Endodermal cell (in vitro differentiated cells): ENCODE data around the gene TEX14. TPM values are rescaled to one million over a fixed set of nuclear protein-coding genes. Genes with fewer than 3 reads are reported as not detected.

Source experiments
- DNase-seq: peaks from one replicate; pipeline ENCODE4 v3.0.0-alpha.2; 2017
- H3K27ac ChIP-seq: 2 replicates; pipeline ENCODE4 v1.5.1; 2013; ENCODE audit warnings: mild to moderate bottlenecking, low read depth, low read length, moderate library complexity
- H3K27me3 ChIP-seq: 2 replicates; pipeline ENCODE4 v1.6.1; 2013; ENCODE audit warnings: mild to moderate bottlenecking, low read length, moderate library complexity; ENCODE audit not compliant: insufficient read depth, control insufficient read depth, poor library complexity, severe bottlenecking
- H3K36me3 ChIP-seq: 2 replicates; pipeline ENCODE4 v1.7.0; 2013; ENCODE audit warnings: mild to moderate bottlenecking, low read length, moderate library complexity; ENCODE audit not compliant: control insufficient read depth, insufficient read depth
- H3K4me1 ChIP-seq: one replicate; pipeline ENCODE4 v1.7.0; 2013; ENCODE audit warnings: low read length; ENCODE audit not compliant: control insufficient read depth, insufficient read depth
- H3K4me3 ChIP-seq: 2 replicates; pipeline ENCODE4 v1.5.1; 2013; ENCODE audit warnings: mild to moderate bottlenecking, low read length, moderate library complexity
- H3K9ac ChIP-seq: 2 replicates; pipeline ENCODE4 v1.6.1; 2013; ENCODE audit warnings: mild to moderate bottlenecking, low read length, moderate library complexity; ENCODE audit not compliant: poor library complexity, severe bottlenecking; ENCODE audit errors: extremely low read depth
- H3K9me3 ChIP-seq: 2 replicates; pipeline ENCODE4 v1.6.1; 2013; ENCODE audit warnings: mild to moderate bottlenecking, low read length, moderate library complexity; ENCODE audit not compliant: control insufficient read depth
- H3K27ac Mint-ChIP-seq: 2 replicates; pipeline ENCODE4 v1.8.0; 2020; ENCODE audit warnings: mixed read lengths
- H3K27me3 Mint-ChIP-seq: 2 replicates; pipeline ENCODE4 v1.8.0; 2021; ENCODE audit warnings: mild to moderate bottlenecking, mixed read lengths; ENCODE audit not compliant: insufficient read depth
- H3K36me3 Mint-ChIP-seq: 2 replicates; pipeline ENCODE4 v1.8.0; 2020; ENCODE audit warnings: low read depth, mixed read lengths
- H3K4me1 Mint-ChIP-seq: 2 replicates; pipeline ENCODE4 v1.8.0; 2020; ENCODE audit warnings: mixed read lengths
- H3K4me3 Mint-ChIP-seq: 2 replicates; pipeline ENCODE4 v1.8.0; 2020; ENCODE audit warnings: mild to moderate bottlenecking, moderate library complexity, mixed read lengths
- H3K9me3 Mint-ChIP-seq: 2 replicates; pipeline ENCODE4 v1.8.0; 2020; ENCODE audit warnings: mild to moderate bottlenecking, mixed read lengths
- CTCF ChIP-seq: fragments of 200-600 bp; sonication (generic); conservative IDR thresholded peaks from 2 replicates; pipeline ENCODE4 v1.5.0; 2021; ENCODE audit warnings: antibody characterized with exemption, mild to moderate bottlenecking
- WGBS, 2 experiments: methylation state at CpG; one replicate each; pipeline versions ENCODE4 v1.1.5 to v1.1.7; 2013; ENCODE audit warnings: missing lambda C conversion rate in 2 of 2, mixed read lengths in 1 of 2; ENCODE audit not compliant: insufficient coverage in 1 of 2, insufficient read length in 1 of 2; 5-methylcytosine and 5-hydroxymethylcytosine counted together
- total RNA-seq, 2 donors: library from RNA; stranded (reverse); fragmentation: NEBNext Ultra II Directional in 1 of 2; extraction: Animal tissue kit (Norgen Biotek cat#: 25700) in 1 of 2; gene quantifications; 2 replicates in 1 of 2; 3 replicates in 1 of 2; pipeline ENCODE4 v1.2.1, GENCODE V29; 2021

The TEX14 gene
- total RNA-seq, 2 donors from 2014 or later, result 0.09 to 0.18 TPM

- H3K36me3 ChIP-seq, result no peaks in the 10 kb centered on the region
- no peaks in the 10 kb centered on the region for H3K27me3 ChIP-seq
- no peak overlapping the region for H3K27ac ChIP-seq
- H3K36me3 Mint-ChIP-seq, result no peaks in the 10 kb centered on the region
- H3K9ac ChIP-seq, result no peak overlapping the region
- 89 to 97% methylated on average over 3 to 4 of the region's 4 CpGs for WGBS, 2 experiments
- peaks cover 4% of the 10 kb centered on the region for H3K4me1 Mint-ChIP-seq
- H3K27me3 Mint-ChIP-seq, result no peaks in the 10 kb centered on the region
- H3K4me3 ChIP-seq, result no peak overlapping the region
- no peak for DNase-seq
- no peaks in the 10 kb centered on the region for H3K4me1 ChIP-seq
- no peak overlapping the region for H3K27ac Mint-ChIP-seq
- H3K4me3 Mint-ChIP-seq, result no peak overlapping the region
- no peak for TF ChIP-seq CTCF
- H3K9me3 ChIP-seq, result no peaks in the 10 kb centered on the region
- H3K9me3 Mint-ChIP-seq, result no peaks in the 10 kb centered on the region
Measured at GRCh38 chr17:58677194-58677880, 14.5 kb downstream of the TEX14 start.

- no peaks in the 10 kb centered on the region for H3K36me3 Mint-ChIP-seq
- Histone ChIP-seq H3K4me1 (no peaks in the 10 kb centered on the region), H3K27ac (no peak overlapping the region), H3K9ac (no peak overlapping the region), H3K27me3 (peaks cover 8% of the 10 kb centered on the region), H3K9me3 (no peaks in the 10 kb centered on the region), H3K4me3 (no peak overlapping the region), H3K36me3 (no peaks in the 10 kb centered on the region)
- no peaks in the 10 kb centered on the region for H3K9me3 Mint-ChIP-seq
- H3K27ac Mint-ChIP-seq, result no peak overlapping the region
- WGBS, 2 experiments, result 81 to 84% methylated on average over 2 to 3 of the region's 3 CpGs
- H3K27me3 Mint-ChIP-seq, result peaks cover 3% of the 10 kb centered on the region
- TF ChIP-seq CTCF, result no peak
- no peak overlapping the region for H3K4me3 Mint-ChIP-seq
- DNase-seq, result peak; percentile 75
- H3K4me1 Mint-ChIP-seq, result peaks cover 8% of the 10 kb centered on the region
Measured at GRCh38 chr17:58671969-58672368, 19.9 kb downstream of the TEX14 start.

GRCh38 chr17:58669853-58670252, 22.0 kb downstream of the TEX14 start:
- TF ChIP-seq CTCF, result no peak
- DNase-seq, result peak; percentile 59
- Mint-ChIP-seq H3K27me3 (peaks cover 3% of the 10 kb centered on the region), H3K4me1 (peaks cover 10% of the 10 kb centered on the region), H3K36me3 (no peaks in the 10 kb centered on the region), H3K9me3 (no peaks in the 10 kb centered on the region), H3K4me3 (no peak overlapping the region), H3K27ac (no peak overlapping the region)
- WGBS, 2 experiments, result 77 to 89% methylated on average over 5 to 6 of the region's 6 CpGs
- Histone ChIP-seq H3K4me3 (no peak overlapping the region), H3K9me3 (no peaks in the 10 kb centered on the region), H3K9ac (no peak overlapping the region), H3K36me3 (no peaks in the 10 kb centered on the region), H3K27ac (no peak overlapping the region), H3K4me1 (no peaks in the 10 kb centered on the region), H3K27me3 (peaks cover 8% of the 10 kb centered on the region)
